ENCODE measurements around the gene ARHGAP15. TPM values are rescaled to one million over a fixed set of nuclear protein-coding genes. Genes with fewer than 3 reads are reported as not detected.

Gene ARHGAP15
- total RNA-seq, 1 experiment from 2014 or later: 0.42 TPM

- H2AFZ ChIP-seq (ENCODE audit: low read depth, low read length, poor library complexity, severe bottlenecking): no peak overlapping the region
- intact Hi-C loops (cut with micrococcal nuclease): no loop called here
- no peak overlapping the region for H3K9ac ChIP-seq (ENCODE audit: low read length)
- no peak overlapping the region for H3K4me2 ChIP-seq (ENCODE audit: low read length)
- ChIA-PET POLR2A (no interaction called here), RAD21 (ENCODE audit: low non-redundant PET in 1 of 2, low total read pairs in 2 of 2, uncharacterized antibody in 2 of 2, unreplicated experiment in 2 of 2) (no interaction called here), CTCF (no interaction called here)
- H3K9me2 ChIP-seq (ENCODE audit: insufficient read depth): no peaks in the 10 kb centered on the region
- H3K27me3 ChIP-seq (ENCODE audit: insufficient read depth, low read length): no peaks in the 10 kb centered on the region
- ATAC-seq (no peak), DNase-seq (ENCODE audit: low read depth, low spot score) (no peak)
- H3K27ac ChIP-seq (ENCODE audit: low read depth, low read length): no peak overlapping the region
- no peak overlapping the region for H3K4me3 ChIP-seq (replicated peaks in 1 of 2; ENCODE audit: low read depth in 1 of 2, low read length in 2 of 2)
- no peaks in the 10 kb centered on the region for H4K20me1 ChIP-seq (ENCODE audit: insufficient read depth)
- BruUV-seq (replicated peaks): no TSS peak
- no peaks in the 10 kb centered on the region for H3K4me1 ChIP-seq (ENCODE audit: control insufficient read depth in 1 of 2, insufficient read depth in 2 of 2, low read length in 2 of 2)
- no peaks in the 10 kb centered on the region for H3K36me3 ChIP-seq (ENCODE audit: control insufficient read depth in 1 of 2, insufficient read depth in 2 of 2, low read length in 2 of 2)
- no peaks in the 10 kb centered on the region for H3K79me2 ChIP-seq (ENCODE audit: insufficient read depth, low read length)
- H3K9me3 ChIP-seq (ENCODE audit: control insufficient read depth in 1 of 2, insufficient read depth in 1 of 2, low read depth in 1 of 2, low read length in 2 of 2): no peaks in the 10 kb centered on the region
- TF ChIP-seq CBX3 (IDR thresholded peaks at IDR 0.05; ENCODE audit: low read depth) (no peak), CEBPB (IDR thresholded peaks at IDR 0.05; ENCODE audit: low read depth) (no peak), ELF1 (IDR thresholded peaks at IDR 0.05; ENCODE audit: borderline replicate concordance, low read depth) (no peak), MAX (IDR thresholded peaks at IDR 0.05) (no peak), RAD21 (IDR thresholded peaks at IDR 0.05; ENCODE audit: low read depth) (0 out of 2 replicates have a peak, but pooled peaks have one; percentile 11), ZFX (IDR thresholded peaks at IDR 0.05) (no peak), CTCF (IDR thresholded peaks at IDR 0.05 in 2 of 3, conservative IDR thresholded peaks at IDR 0.05 in 1 of 3; ENCODE audit: borderline replicate concordance in 1 of 3, insufficient read depth in 1 of 3, low read depth in 2 of 3, low read length in 2 of 3) (peak in 2 of 3 experiments; percentile 18 to 30; a peak in 2 of 6 replicates), SP1 (IDR thresholded peaks at IDR 0.05; ENCODE audit: low read depth) (no peak), REST (IDR thresholded peaks at IDR 0.05; ENCODE audit: low read depth) (no peak)
These were observed 133.9 kb downstream of the ARHGAP15 start for GRCh38 chr2:143263066-143263625.
